ENCODE data around the gene MRPL48. TPM values are rescaled to one million over a fixed set of nuclear protein-coding genes. Genes with fewer than 3 reads are reported as not detected.

MRPL48 gene
- total RNA-seq, 1 donor = 8.9 TPM

DNA sequence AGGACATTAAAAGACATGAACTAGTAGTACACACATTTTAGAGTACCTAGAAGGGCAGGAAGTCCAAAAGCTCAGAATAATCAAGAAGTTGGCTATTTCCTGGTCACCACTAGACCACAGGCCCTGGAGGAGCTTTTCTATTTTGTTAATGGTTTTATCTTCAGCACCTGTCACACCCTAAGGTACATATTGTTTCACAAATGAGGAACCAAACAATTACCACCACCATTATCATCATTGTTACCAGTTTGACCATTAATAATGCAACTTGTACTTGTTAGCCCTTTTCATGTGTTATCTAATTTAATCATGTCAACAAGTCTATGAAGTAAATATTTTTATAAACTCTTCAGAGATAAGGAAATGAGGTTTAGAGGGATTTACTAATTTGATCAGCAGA is 4.9 kb downstream of the MRPL48 start:
- Histone ChIP-seq H3K9me3 (ENCODE audit: low read depth, low read length) (no peaks in the 10 kb centered on the region), H3K4me3 (ENCODE audit: low read length) (no peak overlapping the region), H3K4me1 (ENCODE audit: insufficient read depth, low read length) (peaks cover 13% of the 10 kb centered on the region), H3K27me3 (ENCODE audit: insufficient read depth, low read length) (no peaks in the 10 kb centered on the region)

DNA sequence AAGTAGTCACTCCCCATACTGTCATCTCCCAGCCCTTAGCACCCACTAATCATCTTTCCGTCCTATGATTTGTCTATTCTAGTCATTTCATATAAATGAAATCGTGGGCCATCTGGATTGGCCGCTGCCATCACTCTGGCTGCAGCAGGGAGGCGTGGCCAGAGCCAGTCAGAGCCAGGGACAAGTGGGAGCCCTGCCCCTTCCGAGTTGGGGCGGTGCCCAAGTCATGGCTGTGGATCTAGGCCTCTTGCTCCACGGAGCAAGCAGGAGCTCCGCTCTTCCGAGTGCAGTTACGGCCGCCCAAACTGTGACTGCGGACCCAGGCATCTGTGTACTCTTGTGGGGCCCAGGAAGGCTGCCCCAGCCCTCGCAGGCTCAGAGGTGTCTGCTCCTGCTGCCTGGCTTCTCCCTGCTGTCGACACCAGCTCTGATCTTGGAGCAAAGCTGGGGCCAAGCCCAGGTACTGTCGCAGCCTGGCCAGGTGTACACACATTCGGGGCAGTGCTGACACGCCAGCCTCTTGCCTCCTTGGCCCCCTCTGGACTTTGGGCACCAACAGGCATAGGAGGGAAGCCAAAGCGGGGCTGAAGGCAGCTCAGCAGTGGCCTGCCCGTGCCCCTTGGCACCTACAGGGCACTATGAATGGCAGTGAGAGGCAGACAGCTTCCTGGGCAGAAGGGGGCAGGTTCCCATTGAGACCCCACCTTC is 8.4 kb downstream of the MRPL48 start:
- H3K9me3 ChIP-seq (ENCODE audit: low read depth, low read length) = no peaks in the 10 kb centered on the region
- H3K4me3 ChIP-seq (ENCODE audit: low read length) = no peak overlapping the region
- no peaks in the 10 kb centered on the region for H3K27me3 ChIP-seq (ENCODE audit: insufficient read depth, low read length)
- H3K4me1 ChIP-seq (ENCODE audit: insufficient read depth, low read length) = no peaks in the 10 kb centered on the region

- Histone ChIP-seq H3K4me3 (ENCODE audit: low read length) (no peak overlapping the region), H3K9me3 (ENCODE audit: low read depth, low read length) (no peaks in the 10 kb centered on the region), H3K27me3 (ENCODE audit: insufficient read depth, low read length) (no peaks in the 10 kb centered on the region), H3K4me1 (ENCODE audit: insufficient read depth, low read length) (no peaks in the 10 kb centered on the region)
Observed at GRCh38 chr11:73797457-73797856, 9.8 kb downstream of the MRPL48 start.

GRCh38 chr11:73800276-73800806 is 12.7 kb downstream of the MRPL48 start:
- Histone ChIP-seq H3K27me3 (ENCODE audit: insufficient read depth, low read length) (no peaks in the 10 kb centered on the region), H3K9me3 (ENCODE audit: low read depth, low read length) (no peaks in the 10 kb centered on the region), H3K4me3 (ENCODE audit: low read length) (no peak overlapping the region), H3K4me1 (ENCODE audit: insufficient read depth, low read length) (no peaks in the 10 kb centered on the region)

GRCh38 chr11:73801136-73801535 is 13.5 kb downstream of the MRPL48 start:
- Histone ChIP-seq H3K9me3 (ENCODE audit: low read depth, low read length) (no peaks in the 10 kb centered on the region), H3K4me3 (ENCODE audit: low read length) (no peak overlapping the region), H3K4me1 (ENCODE audit: insufficient read depth, low read length) (no peaks in the 10 kb centered on the region), H3K27me3 (ENCODE audit: insufficient read depth, low read length) (no peaks in the 10 kb centered on the region)

DNA sequence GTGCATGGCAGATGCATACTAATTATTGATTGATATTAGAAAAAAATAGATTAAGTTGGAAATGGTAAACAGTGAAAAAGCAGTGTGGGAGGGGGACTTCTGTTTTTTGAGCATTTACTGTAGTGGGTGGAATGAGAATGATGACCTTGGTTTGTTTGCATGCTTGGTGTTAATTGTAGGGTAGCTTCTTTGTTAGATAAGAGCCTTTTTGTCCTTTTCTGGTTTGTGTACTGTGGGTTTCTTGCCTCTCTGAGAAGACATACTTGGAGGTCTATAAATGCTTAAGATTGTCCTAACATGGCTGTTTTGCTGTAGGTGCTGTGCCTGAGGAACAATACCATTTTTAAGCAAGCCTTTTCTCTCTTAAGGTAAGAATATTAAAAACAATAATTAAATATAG is 17.0 kb downstream of the MRPL48 start:
- H3K4me3 ChIP-seq (ENCODE audit: low read length) = no peak overlapping the region
- H3K9me3 ChIP-seq (ENCODE audit: low read depth, low read length) = no peaks in the 10 kb centered on the region
- H3K27me3 ChIP-seq (ENCODE audit: insufficient read depth, low read length) = no peaks in the 10 kb centered on the region
- no peaks in the 10 kb centered on the region for H3K4me1 ChIP-seq (ENCODE audit: insufficient read depth, low read length)

DNA sequence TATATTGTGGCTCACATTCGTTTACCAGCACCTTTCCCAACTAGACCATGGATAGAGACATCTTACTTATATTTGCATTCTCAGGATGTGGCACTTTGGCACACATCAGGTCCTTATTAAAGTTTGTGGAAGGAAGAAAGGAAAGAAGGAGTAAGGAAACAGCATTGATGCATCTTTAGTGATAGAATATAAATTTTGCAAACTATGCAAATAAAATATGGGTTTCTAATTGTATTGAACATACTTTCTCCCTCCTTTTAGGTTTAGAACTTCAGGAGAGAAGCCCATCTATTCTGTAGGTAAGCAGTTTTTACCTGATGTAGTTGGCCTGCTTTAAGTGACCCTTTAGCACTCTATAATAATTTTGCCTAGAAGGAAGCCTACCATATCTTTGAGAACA is 20.4 kb downstream of the MRPL48 start:
- Histone ChIP-seq H3K4me3 (ENCODE audit: low read length) (no peak overlapping the region), H3K4me1 (ENCODE audit: insufficient read depth, low read length) (no peaks in the 10 kb centered on the region), H3K9me3 (ENCODE audit: low read depth, low read length) (no peaks in the 10 kb centered on the region), H3K27me3 (ENCODE audit: insufficient read depth, low read length) (no peaks in the 10 kb centered on the region)

GRCh38 chr11:73810637-73811036 is 23.0 kb downstream of the MRPL48 start:
- Histone ChIP-seq H3K27me3 (ENCODE audit: insufficient read depth, low read length) (no peaks in the 10 kb centered on the region), H3K4me1 (ENCODE audit: insufficient read depth, low read length) (no peaks in the 10 kb centered on the region), H3K4me3 (ENCODE audit: low read length) (no peak overlapping the region), H3K9me3 (ENCODE audit: low read depth, low read length) (no peaks in the 10 kb centered on the region)

- Histone ChIP-seq H3K4me1 (ENCODE audit: insufficient read depth, low read length) (no peaks in the 10 kb centered on the region), H3K27me3 (ENCODE audit: insufficient read depth, low read length) (no peaks in the 10 kb centered on the region), H3K9me3 (ENCODE audit: low read depth, low read length) (no peaks in the 10 kb centered on the region), H3K4me3 (ENCODE audit: low read length) (no peak overlapping the region)
Observed at GRCh38 chr11:73812234-73812633, 24.6 kb downstream of the MRPL48 start.

GRCh38 chr11:73814812-73815211 is 27.1 kb downstream of the MRPL48 start:
- H3K27me3 ChIP-seq (ENCODE audit: insufficient read depth, low read length) = no peaks in the 10 kb centered on the region
- no peaks in the 10 kb centered on the region for H3K9me3 ChIP-seq (ENCODE audit: low read depth, low read length)
- no peak overlapping the region for H3K4me3 ChIP-seq (ENCODE audit: low read length)
- H3K4me1 ChIP-seq (ENCODE audit: insufficient read depth, low read length) = no peaks in the 10 kb centered on the region

GRCh38 chr11:73818846-73819245 is 31.2 kb downstream of the MRPL48 start:
- no peaks in the 10 kb centered on the region for H3K27me3 ChIP-seq (ENCODE audit: insufficient read depth, low read length)
- H3K4me1 ChIP-seq (ENCODE audit: insufficient read depth, low read length) = no peaks in the 10 kb centered on the region
- no peak overlapping the region for H3K4me3 ChIP-seq (ENCODE audit: low read length)
- H3K9me3 ChIP-seq (ENCODE audit: low read depth, low read length) = no peaks in the 10 kb centered on the region

- no peak overlapping the region for H3K4me3 ChIP-seq (ENCODE audit: low read length)
- no peaks in the 10 kb centered on the region for H3K9me3 ChIP-seq (ENCODE audit: low read depth, low read length)
- H3K27me3 ChIP-seq (ENCODE audit: insufficient read depth, low read length) = no peaks in the 10 kb centered on the region
- no peaks in the 10 kb centered on the region for H3K4me1 ChIP-seq (ENCODE audit: insufficient read depth, low read length)
Observed at GRCh38 chr11:73830261-73830660, 42.6 kb downstream of the MRPL48 start.

DNA sequence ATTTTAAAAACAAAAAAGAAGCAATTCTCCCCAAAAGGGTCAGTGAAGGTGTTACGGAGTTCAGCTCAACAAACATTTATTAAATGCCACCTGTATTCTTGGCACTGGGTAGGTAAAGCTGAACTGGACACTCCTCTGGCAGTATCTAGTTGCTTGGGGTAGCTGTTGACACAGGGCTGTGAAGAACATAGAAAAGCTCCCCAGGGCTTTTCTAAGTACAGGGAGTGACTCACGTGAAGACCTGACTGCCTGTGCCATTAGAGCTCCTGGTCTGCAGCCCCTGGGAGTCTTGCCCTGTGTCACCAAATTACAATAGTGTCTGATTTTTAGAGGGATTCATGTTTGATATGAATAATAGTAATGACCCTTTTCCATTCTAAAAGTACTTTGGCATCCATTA is 45.4 kb downstream of the MRPL48 start:
- Histone ChIP-seq H3K4me3 (ENCODE audit: low read length) (no peak overlapping the region), H3K9me3 (ENCODE audit: low read depth, low read length) (no peaks in the 10 kb centered on the region), H3K4me1 (ENCODE audit: insufficient read depth, low read length) (no peaks in the 10 kb centered on the region), H3K27me3 (ENCODE audit: insufficient read depth, low read length) (no peaks in the 10 kb centered on the region)

DNA sequence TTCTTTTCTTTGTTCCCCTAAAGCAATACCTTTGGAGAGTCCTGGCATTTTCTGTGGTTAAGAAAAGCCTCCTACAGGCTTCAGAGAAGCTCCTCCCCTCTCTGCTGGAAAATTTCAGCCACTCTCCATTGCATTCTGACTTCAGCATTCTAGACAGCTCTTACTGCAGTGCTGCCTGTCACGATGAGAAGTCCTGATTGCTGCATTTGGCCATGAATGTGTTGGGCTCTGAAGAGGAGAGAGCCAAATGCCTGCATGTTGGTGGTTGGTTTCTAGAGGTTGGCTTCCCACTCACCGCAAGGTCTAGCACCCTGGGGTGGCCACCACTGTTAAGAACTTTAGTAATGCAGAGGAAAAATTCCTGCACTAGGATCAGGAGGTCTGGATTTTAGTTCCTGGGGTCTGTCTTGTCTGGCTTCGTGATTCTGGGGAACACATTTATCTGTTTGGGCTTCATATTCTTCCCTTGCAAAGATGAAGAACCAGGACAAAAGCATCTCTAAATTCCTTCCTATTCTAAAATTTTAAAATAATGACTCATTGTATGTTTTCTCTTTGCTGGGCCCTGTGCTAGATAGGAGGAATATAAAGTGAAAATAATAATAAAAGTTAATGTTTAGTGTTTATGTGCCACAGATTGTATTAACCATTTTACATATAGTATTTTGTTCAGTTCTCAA is 50.9 kb downstream of the MRPL48 start:
- no peaks in the 10 kb centered on the region for H3K27me3 ChIP-seq (ENCODE audit: insufficient read depth, low read length)
- H3K9me3 ChIP-seq (ENCODE audit: low read depth, low read length) = no peaks in the 10 kb centered on the region
- H3K4me1 ChIP-seq (ENCODE audit: insufficient read depth, low read length) = no peaks in the 10 kb centered on the region

DNA sequence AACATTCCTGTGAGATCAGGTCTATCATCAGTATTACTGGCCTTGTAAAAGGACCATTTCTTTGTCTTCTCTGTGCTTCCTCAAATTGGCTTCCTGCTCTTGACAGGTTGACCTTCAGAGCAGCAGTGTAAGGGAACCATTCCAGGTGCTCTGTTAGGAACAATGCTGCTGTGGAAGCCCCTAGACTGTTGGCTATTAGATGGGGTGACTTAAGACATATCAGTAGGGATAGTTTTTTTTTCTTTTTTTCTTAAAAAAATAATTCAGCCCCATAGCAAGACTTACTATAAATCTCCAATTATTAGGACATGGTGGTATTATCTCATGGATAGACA is 51.4 kb downstream of the MRPL48 start:
- H3K9me3 ChIP-seq (ENCODE audit: low read depth, low read length) = no peaks in the 10 kb centered on the region
- H3K27me3 ChIP-seq (ENCODE audit: insufficient read depth, low read length) = no peaks in the 10 kb centered on the region
- no peak overlapping the region for H3K4me3 ChIP-seq (ENCODE audit: low read length)
- H3K4me1 ChIP-seq (ENCODE audit: insufficient read depth, low read length) = no peaks in the 10 kb centered on the region

More for the DNA sequence above, 50.9 kb downstream of the MRPL48 start:
- no peak overlapping the region for H3K4me3 ChIP-seq (ENCODE audit: low read length)
